Spleen (tissue), 7 donors: ENCODE measurements around the gene RSL24D1.

Experiments used
- CTCF ChIP-seq, 11 experiments: fragments of 200-600 bp in 7 of 11; fragments of 450-650 bp in 4 of 11; sonication (generic) in 4 of 11; IDR thresholded peaks in 8 of 11; conservative IDR thresholded peaks in 3 of 11; 1 replicate in 7 of 11; 2 replicates in 4 of 11; pipeline versions ENCODE4 v1.4.0 to v1.8.0; 2016 to 2021; ENCODE audit warnings: antibody characterized with exemption in 11 of 11, inconsistent platforms in 4 of 11, mild to moderate bottlenecking in 1 of 11
- POLR2A ChIP-seq, 3 donors: fragments of 450-650 bp; IDR thresholded peaks; one replicate each; pipeline ENCODE4 v1.5.1; 2017; ENCODE audit warnings: antibody characterized with exemption in 3 of 3, mild to moderate bottlenecking in 1 of 3
- donor health status: DM: no; HTN: no; CAD: no; lungs with moderate emphysema.
- donor health status: DM: no; HTN: no; CAD: no.
- donor health status: DM: no; HTN: no; CAD: no.

GRCh38 chr15:55230953-55231352 lies 34.2 kb upstream of the RSL24D1 start:
- TF ChIP-seq CTCF (IDR thresholded peaks at IDR 0.05 in 8 of 11, conservative IDR thresholded peaks at IDR 0.05 in 3 of 11), result no peak
- TF ChIP-seq POLR2A (IDR thresholded peaks at IDR 0.05), result no peak
